Naive thymus-derived CD8-positive, alpha-beta T cell (primary cell): ENCODE data around the gene TRMT2B. TPM values are rescaled to one million over a fixed set of nuclear protein-coding genes. Genes with fewer than 3 reads are reported as not detected.
A peak's percentile ranks its signal among the peaks of the same experiment; 100 is the strongest.
"Not testable (repeated sequence)": the region's sequence is repeated elsewhere in the genome, so short reads cannot be mapped to it uniquely, and the experiment has no call there.

ENCODE experiments used
- ATAC-seq, 2 donors: fragments of 150-1000 bp; cut with Tn5 transposase in 1 of 2; sonication (Bioruptor Pico), chemical (Tn5 transposase) in 1 of 2; 1 replicate in 1 of 2; 2 replicates in 1 of 2; pipeline ENCODE4 v1.10.0; 2021; ENCODE audit warnings: mild to moderate bottlenecking in 2 of 2, moderate library complexity in 2 of 2
- POLR2A ChIA-PET: fragments of 350-600 bp; sonication (Branson Sonifier 250); formaldehyde crosslinking; loops from one replicate; lab custom pipeline; 2021; ENCODE audit warnings: antibody characterized with exemption; lab: Charles Lee
- DNase-seq, 10 donors: peaks; one replicate each; pipeline versions ENCODE4 v3.0.0 to v3.0.0-alpha.2; 2020 to 2022
- H3K27ac Mint-ChIP-seq, 10 donors: one replicate each; pipeline ENCODE4 v1.8.0; 2020 to 2022; ENCODE audit warnings: mild to moderate bottlenecking in 10 of 10, mixed read lengths in 10 of 10, moderate library complexity in 4 of 10, inconsistent platforms in 1 of 10
- H3K27me3 Mint-ChIP-seq, 5 donors: one replicate each; pipeline ENCODE4 v1.8.0; 2021 to 2022; ENCODE audit warnings: mixed read lengths in 5 of 5
- H3K36me3 Mint-ChIP-seq, 3 donors: one replicate each; pipeline ENCODE4 v1.8.0; 2020 to 2022; ENCODE audit warnings: mixed read lengths in 3 of 3, mild to moderate bottlenecking in 2 of 3, inconsistent platforms in 1 of 3
- H3K4me1 Mint-ChIP-seq, 4 donors: one replicate each; pipeline ENCODE4 v1.8.0; 2021 to 2022; ENCODE audit warnings: mixed read lengths in 4 of 4
- H3K4me3 Mint-ChIP-seq, 10 donors: one replicate each; pipeline ENCODE4 v1.8.0; 2020 to 2022; ENCODE audit warnings: mild to moderate bottlenecking in 10 of 10, mixed read lengths in 10 of 10, moderate library complexity in 6 of 10, inconsistent platforms in 1 of 10
- H3K9me3 Mint-ChIP-seq, 9 donors: one replicate each; pipeline ENCODE4 v1.8.0; 2020 to 2022; ENCODE audit warnings: mixed read lengths in 9 of 9, mild to moderate bottlenecking in 3 of 9, inconsistent platforms in 1 of 9, moderate library complexity in 1 of 9
- polyA plus RNA-seq, 3 donors: library from polyadenylated mRNA; unstranded; fragments of 300-500 nt; fragmentation: Illumina TruSeq; gene quantifications; one replicate each; pipeline ENCODE4 v1.2.3, GENCODE V29; 2021
- total RNA-seq, 8 experiments: library from RNA in 2 of 8; stranded (reverse) in 2 of 8; gene quantifications; one replicate each; pipeline ENCODE4 v1.2.3 and lab custom pipeline; 2021 to 2026

The TRMT2B gene
- total and polyA plus RNA-seq, 5 experiments from 2014 or later: 42.0 to 53.9 (median 49.1) TPM

DNA sequence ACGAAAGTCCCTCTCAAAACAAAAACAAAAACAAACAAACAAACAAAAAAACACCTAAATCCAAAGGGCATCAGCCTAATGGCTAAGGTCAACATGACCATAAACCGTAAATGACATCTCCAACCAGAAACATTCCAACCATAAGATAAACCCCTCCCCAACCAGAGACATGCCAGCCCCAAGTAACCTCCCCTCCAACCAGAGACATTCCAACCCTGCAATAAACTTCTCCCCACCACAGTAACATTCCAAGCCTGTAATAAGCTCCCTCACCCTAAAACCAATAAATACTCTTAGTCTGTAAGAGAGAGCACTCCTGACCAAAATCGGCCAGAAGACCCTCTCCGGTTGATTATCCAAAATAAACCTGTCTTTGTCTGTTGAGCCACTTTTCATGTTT lies 4.6 kb upstream of the TRMT2B start:
- H3K4me1 Mint-ChIP-seq: peaks cover 0 to 10% (median 3%) of the 10 kb centered on the region in 4 donors
- ATAC-seq, H3K27ac Mint-ChIP-seq, H3K27me3 Mint-ChIP-seq, H3K4me3 Mint-ChIP-seq, H3K9me3 Mint-ChIP-seq, POLR2A ChIA-PET, H3K36me3 Mint-ChIP-seq, DNase-seq: not testable (repeated sequence)

DNA sequence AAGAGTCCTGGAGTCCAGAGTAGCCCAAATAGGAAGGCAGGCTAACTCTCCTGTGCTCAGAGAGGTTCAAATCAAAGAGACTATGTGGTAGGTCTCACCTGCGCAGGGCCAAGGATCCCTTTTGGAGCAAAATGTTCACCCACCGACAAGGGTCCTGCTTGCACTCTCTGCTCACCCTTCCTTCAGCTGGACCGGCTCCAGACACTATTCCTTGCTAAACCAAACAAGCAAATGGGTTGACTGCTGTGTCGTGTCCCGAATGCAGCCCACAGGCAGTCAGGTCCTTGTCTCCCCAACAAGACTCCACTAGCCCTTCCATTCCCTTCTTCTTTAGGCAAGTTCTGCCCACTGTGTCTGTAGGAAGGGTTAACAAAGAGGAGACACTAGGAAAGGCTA lies 760 bp downstream of the TRMT2B start:
- Mint-ChIP-seq H3K27me3 (no peaks in the 10 kb centered on the region), H3K9me3 (no peaks in the 10 kb centered on the region), H3K36me3 (peaks cover 4 to 20% (median 7%) of the 10 kb centered on the region in 3 donors), H3K4me1 (peaks cover 3 to 39% (median 35%) of the 10 kb centered on the region in 4 donors), H3K4me3 (peak overlapping the region; percentile 83 to 96 (median 90)), H3K27ac (peak overlapping the region; percentile 92 to 99 (median 98))
- ATAC-seq (no peak), DNase-seq (no peak)
- POLR2A ChIA-PET: interaction anchor here (0.7 to 0.9 kb wide), 2 partner anchors 13 to 230 kb away, joined by 4 to 9 read pairs; no protein-coding TSS in a partner anchor

DNA sequence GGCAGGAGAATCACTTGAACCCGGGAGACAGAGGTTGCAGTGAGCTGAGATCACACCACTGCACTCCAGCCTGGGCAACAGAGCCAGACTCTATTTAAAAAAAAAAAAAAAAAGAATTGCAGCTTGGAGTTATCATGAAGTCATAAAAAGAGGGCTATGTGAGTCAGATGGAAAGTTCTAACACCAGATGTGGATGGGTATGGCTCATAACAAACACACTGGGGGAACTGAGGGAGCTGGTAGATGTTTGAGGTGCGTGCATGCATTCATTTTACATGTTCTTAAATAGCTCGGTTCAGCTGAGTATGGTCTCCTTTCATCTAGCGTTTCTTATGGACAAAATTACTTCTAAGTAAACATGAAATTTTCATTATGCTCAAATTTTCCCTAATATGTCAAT lies 11.7 kb downstream of the TRMT2B start:
- H3K27me3 Mint-ChIP-seq: no peaks in the 10 kb centered on the region
- DNase-seq (no peak), ATAC-seq (no peak)
- POLR2A ChIA-PET: no interaction called here
- peaks cover 6 to 70% (median 9%) of the 10 kb centered on the region in 3 donors for H3K36me3 Mint-ChIP-seq
- no peak overlapping the region for H3K4me3 Mint-ChIP-seq
- H3K27ac Mint-ChIP-seq: no peak overlapping the region
- no peaks in the 10 kb centered on the region for H3K9me3 Mint-ChIP-seq
- peaks cover 2 to 14% (median 6%) of the 10 kb centered on the region in 4 donors for H3K4me1 Mint-ChIP-seq

DNA sequence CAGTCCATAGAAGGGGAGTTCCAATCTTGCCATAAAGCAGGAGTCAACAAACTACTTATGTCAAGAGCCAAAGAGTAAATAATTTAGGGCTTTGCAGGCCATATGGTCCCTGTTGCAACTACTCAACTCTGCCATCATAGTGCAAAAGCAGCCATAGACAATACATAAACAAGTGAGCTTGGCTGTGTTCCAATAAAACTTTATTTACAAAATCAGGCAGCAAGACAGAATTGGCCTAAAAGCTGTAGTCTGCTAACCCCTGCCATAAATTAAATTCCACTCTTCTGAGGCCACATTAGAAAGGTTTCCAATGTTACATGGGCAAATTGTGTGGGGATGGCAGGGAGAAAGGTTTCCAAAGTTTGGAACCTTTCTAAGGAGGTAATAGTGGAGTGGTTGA lies 14.7 kb downstream of the TRMT2B start:
- Mint-ChIP-seq H3K36me3 (peaks cover 4 to 75% (median 5%) of the 10 kb centered on the region in 3 donors), H3K4me3 (no peak overlapping the region), H3K27me3 (no peaks in the 10 kb centered on the region), H3K4me1 (peaks cover 0 to 9% (median 0%) of the 10 kb centered on the region in 4 donors), H3K9me3 (no peaks in the 10 kb centered on the region), H3K27ac (peak overlapping the region in 3 of 10 donors; percentile 6 to 55 (median 31))
- DNase-seq: no peak
- no peak for ATAC-seq
- POLR2A ChIA-PET: no interaction called here

DNA sequence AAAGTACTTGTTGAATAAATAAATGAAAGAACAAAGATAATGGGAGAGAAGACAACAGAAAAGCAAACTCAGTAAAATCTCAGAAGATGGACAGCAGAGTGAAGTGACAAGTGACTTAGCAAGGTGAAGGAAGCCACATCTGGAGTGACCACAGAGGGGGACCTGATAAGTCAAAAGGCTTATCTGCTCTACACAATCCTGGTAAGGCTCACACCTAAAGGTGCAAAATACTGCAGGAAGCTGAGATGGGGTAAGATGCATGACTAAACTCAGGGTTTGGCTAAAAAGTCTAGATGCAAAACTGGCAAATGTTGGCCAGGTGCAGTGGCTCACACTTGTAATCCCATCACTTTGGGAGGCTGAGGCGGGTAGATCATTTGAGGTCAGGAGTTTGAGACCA lies 22.2 kb downstream of the TRMT2B start:
- Mint-ChIP-seq H3K9me3 (no peaks in the 10 kb centered on the region), H3K4me3 (no peak overlapping the region), H3K4me1 (peaks cover 11 to 20% (median 17%) of the 10 kb centered on the region in 4 donors), H3K36me3 (peaks cover 8 to 80% (median 19%) of the 10 kb centered on the region in 3 donors), H3K27me3 (no peaks in the 10 kb centered on the region), H3K27ac (peak overlapping the region in 1 of 10 donors; percentile 25)
- POLR2A ChIA-PET: no interaction called here
- DNase-seq: no peak
- no peak for ATAC-seq

DNA sequence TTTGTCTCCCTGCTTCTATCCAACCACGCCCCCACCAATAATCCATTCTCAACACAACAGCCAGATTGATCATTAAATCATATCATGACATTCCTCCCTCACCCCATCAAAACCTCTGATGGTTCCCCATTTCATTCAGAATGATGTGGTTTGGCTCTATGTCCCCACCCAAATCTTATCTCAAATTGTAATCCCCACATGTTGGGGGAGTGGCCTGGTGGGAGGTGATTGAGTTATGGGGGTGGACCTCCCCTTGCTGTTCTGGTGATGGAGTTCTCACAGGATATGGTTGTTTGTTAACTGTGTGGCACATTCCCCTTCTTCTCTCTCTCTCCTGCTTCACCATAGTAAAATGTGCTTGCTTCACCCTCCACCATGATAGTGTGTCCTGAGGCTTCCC lies 23.3 kb downstream of the TRMT2B start:
- peaks cover 8 to 77% (median 19%) of the 10 kb centered on the region in 3 donors for H3K36me3 Mint-ChIP-seq
- H3K27me3 Mint-ChIP-seq: no peaks in the 10 kb centered on the region
- H3K27ac Mint-ChIP-seq: peak overlapping the region in 4 of 10 donors; percentile 1 to 46 (median 38)
- H3K4me1 Mint-ChIP-seq: peaks cover 11 to 20% (median 17%) of the 10 kb centered on the region in 4 donors
- H3K4me3 Mint-ChIP-seq: peak overlapping the region in 1 of 10 donors; percentile 39
- no peaks in the 10 kb centered on the region for H3K9me3 Mint-ChIP-seq
- ATAC-seq (no peak), DNase-seq (no peak)
- POLR2A ChIA-PET: no interaction called here

DNA sequence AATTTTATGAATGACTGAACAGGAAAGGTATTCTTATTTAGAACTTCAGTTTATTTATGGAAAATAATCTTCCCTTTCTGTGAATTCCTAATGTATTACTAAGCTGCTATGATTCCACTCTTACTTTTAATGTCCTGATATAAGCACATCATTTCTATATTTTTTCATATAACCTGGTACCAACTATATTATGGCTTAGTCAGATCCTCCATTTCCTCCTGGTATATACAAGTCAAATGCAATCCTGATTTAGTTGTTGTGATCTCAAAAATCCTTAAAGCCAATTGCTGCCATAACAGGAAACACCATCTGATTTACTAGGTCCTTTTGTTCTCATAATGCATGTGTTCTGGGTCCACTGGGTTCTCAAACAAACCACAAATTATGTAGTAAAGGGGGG lies 26.8 kb downstream of the TRMT2B start:
- POLR2A ChIA-PET: no interaction called here
- no peak overlapping the region for H3K4me3 Mint-ChIP-seq
- peaks cover 12 to 22% (median 17%) of the 10 kb centered on the region in 4 donors for H3K4me1 Mint-ChIP-seq
- H3K36me3 Mint-ChIP-seq: peaks cover 16 to 83% (median 29%) of the 10 kb centered on the region in 3 donors
- H3K27me3 Mint-ChIP-seq: no peaks in the 10 kb centered on the region
- DNase-seq (no peak), ATAC-seq (no peak)
- no peaks in the 10 kb centered on the region for H3K9me3 Mint-ChIP-seq
- H3K27ac Mint-ChIP-seq: peak overlapping the region in 1 of 10 donors; percentile 63

DNA sequence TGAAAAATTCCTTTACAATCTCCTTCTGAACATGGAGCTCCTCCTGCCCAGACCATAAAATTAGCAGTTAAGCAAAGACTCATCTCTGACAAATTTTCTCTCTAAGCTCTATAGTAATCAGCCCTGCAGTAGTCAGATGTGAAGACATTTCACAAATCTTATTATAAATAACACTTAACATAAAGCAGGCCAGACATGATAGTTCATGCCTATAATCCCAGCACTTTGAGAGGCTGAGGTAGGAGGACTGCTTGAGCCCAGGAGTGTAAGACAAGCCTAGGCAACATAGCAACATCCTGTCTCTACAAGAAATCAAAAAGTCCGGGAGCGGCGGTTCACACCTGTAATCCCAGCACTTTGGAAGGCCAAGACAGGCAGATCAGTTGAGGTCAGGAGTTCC lies 29.9 kb downstream of the TRMT2B start:
- peaks cover 3 to 10% (median 6%) of the 10 kb centered on the region in 4 donors for H3K4me1 Mint-ChIP-seq
- no peaks in the 10 kb centered on the region for H3K27me3 Mint-ChIP-seq
- no peak overlapping the region for H3K27ac Mint-ChIP-seq
- no peak overlapping the region for H3K4me3 Mint-ChIP-seq
- H3K9me3 Mint-ChIP-seq: no peaks in the 10 kb centered on the region
- DNase-seq: no peak
- H3K36me3 Mint-ChIP-seq: peaks cover 12 to 79% (median 18%) of the 10 kb centered on the region in 3 donors
- ATAC-seq: no peak
- POLR2A ChIA-PET: no interaction called here

DNA sequence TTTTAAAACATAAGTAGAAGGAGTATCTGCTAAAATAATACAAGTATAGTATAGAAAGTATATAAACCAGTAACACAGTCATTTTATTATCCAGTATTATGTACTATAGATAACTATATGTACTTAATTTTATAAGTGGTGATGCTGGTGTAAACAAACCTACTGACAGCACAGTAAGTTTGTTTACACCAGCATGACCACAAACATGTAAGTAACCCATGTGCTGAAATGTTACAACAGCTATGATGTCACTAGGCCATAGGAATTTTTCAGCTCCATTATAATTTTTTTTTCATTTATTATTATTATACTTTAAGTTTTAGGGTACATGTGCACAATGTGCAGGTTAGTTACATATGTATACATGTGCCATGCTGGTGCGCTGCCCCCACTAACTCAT lies 39.9 kb downstream of the TRMT2B start:
- H3K4me1 Mint-ChIP-seq: not testable (repeated sequence)

DNA sequence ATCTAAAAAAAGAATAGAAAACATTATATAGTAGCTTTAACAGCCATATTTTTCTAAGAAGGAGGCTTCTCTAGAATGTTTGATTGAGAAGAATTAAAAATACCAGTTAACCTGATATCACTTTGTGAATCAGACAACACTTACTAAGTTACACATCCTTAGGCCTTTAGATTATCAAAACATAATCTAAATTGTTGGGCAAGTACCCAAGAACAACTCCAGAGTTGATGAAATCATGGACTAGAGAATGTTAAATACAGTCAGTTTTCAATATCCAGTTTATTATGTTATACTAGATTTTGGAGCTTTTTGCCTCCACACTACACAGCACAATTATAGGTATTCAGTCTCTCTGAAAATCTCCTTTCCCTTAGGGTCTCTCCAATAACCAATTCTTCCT lies 42.8 kb downstream of the TRMT2B start:
- peaks cover 0 to 68% (median 11%) of the 10 kb centered on the region in 3 donors for H3K36me3 Mint-ChIP-seq
- no peak overlapping the region for H3K4me3 Mint-ChIP-seq
- ATAC-seq (no peak), DNase-seq (no peak)
- no peaks in the 10 kb centered on the region for H3K9me3 Mint-ChIP-seq
- peaks cover 0 to 1% (median 0%) of the 10 kb centered on the region in 4 donors for H3K4me1 Mint-ChIP-seq
- POLR2A ChIA-PET: no interaction called here
- no peak overlapping the region for H3K27ac Mint-ChIP-seq
- no peaks in the 10 kb centered on the region for H3K27me3 Mint-ChIP-seq

More for the DNA sequence above, 39.9 kb downstream of the TRMT2B start:
- H3K4me3 Mint-ChIP-seq, DNase-seq, POLR2A ChIA-PET, ATAC-seq, H3K9me3 Mint-ChIP-seq, H3K27ac Mint-ChIP-seq, H3K27me3 Mint-ChIP-seq: not testable (repeated sequence)
- peaks cover under 1 to 64% (median 16%) of the 10 kb centered on the region in 3 donors for H3K36me3 Mint-ChIP-seq

DNA sequence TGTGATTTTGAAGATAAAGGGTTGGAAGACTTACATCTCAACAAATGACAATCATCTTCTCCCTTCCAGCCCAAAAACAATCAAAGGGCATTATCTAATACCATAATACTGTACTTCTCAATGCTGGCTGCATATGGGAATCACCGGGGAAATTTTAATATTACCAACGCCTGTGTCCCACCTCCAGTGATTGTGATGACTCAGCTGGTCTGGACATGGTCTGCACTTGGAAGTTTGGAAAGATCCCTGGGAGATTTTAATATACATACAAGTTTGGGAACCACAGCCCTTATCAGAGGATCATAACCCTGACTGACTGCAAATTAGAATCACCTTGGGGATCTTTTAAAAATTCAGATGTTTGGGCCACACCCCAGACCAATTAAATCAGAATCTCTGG lies 52.5 kb downstream of the TRMT2B start:
- no peaks in the 10 kb centered on the region for H3K4me1 Mint-ChIP-seq
- POLR2A ChIA-PET: no interaction called here
- no peak overlapping the region for H3K27ac Mint-ChIP-seq
- H3K4me3 Mint-ChIP-seq: no peak overlapping the region
- ATAC-seq (no peak), DNase-seq (no peak)
- no peaks in the 10 kb centered on the region for H3K27me3 Mint-ChIP-seq
- no peaks in the 10 kb centered on the region for H3K9me3 Mint-ChIP-seq
- H3K36me3 Mint-ChIP-seq: peaks cover 0 to 59% (median 2%) of the 10 kb centered on the region in 3 donors

DNA sequence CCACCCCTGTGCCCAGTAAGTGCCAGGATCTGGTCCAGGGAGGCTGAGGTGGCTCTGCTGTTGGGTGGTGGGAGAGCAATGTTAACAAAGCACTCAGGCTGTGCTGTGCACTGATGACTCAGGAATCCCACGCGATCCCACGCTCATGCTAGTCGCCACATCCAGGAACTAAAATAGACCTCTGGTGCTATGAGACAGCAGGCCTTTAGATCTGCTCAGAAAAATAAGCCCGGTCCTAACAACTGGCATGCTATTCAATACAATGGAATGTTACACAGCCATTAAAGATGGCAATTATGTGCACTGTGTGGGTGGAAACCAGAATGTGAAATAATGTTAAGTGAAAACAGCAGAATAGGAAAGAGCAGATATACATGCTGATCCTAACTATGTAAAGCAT lies 56.4 kb downstream of the TRMT2B start:
- Mint-ChIP-seq H3K4me1 (no peaks in the 10 kb centered on the region), H3K36me3 (peaks cover 0 to 44% (median 6%) of the 10 kb centered on the region in 3 donors), H3K27me3 (no peaks in the 10 kb centered on the region), H3K27ac (no peak overlapping the region), H3K4me3 (no peak overlapping the region), H3K9me3 (no peaks in the 10 kb centered on the region)
- DNase-seq (no peak), ATAC-seq (no peak)
- POLR2A ChIA-PET: no interaction called here

DNA sequence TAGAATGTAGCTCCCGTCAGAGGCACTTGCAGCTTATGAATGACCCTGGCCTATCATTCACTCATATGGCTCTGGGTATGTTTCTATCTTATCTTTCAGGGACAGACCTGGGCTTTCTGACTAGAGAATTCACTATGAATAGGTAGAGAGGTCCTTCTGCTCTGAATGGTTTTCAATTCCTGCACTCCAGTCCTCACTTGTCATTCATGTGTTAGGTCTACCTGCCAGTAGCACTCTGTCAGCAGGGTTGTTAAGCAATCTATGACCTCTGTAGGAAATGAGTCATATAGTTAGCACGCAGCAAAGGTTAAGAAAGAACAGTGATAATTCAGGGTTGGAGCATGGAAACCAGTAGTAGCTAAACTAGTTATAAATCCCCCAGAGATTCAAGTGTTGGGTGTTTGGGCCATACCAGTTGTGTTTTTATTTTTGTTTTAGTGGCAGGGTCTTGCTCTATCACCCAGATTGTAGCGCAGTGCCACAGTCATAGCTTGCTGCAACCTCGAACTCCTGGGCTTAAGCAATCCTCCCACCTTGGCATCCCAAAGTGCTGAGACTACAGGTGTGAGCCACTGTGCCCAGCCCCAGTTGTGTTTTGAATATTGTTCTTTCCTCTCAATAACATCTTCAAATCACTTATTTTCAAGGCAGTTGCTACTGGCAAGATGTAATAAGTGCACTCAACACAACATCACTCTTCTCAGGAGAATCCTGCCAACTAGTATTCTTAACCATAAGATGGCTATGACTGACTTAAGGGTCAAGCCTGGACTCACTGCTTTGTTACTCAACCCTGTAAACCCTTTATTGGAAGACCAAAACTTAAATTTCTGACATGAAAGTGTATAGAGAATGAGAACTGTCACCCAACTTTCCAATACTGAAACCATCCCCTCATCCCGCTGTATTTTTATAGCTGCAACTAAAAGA lies 57.3 kb downstream of the TRMT2B start:
- Mint-ChIP-seq H3K9me3 (peaks cover 0 to 1% (median 0%) of the 10 kb centered on the region in 9 donors), H3K4me3 (no peak overlapping the region), H3K27me3 (no peaks in the 10 kb centered on the region), H3K36me3 (peaks cover 0 to 44% (median 8%) of the 10 kb centered on the region in 3 donors), H3K27ac (peak overlapping the region in 1 of 10 donors; percentile 12), H3K4me1 (peaks cover 0 to 1% (median 0%) of the 10 kb centered on the region in 4 donors)
- POLR2A ChIA-PET: no interaction called here
- DNase-seq: no peak
- ATAC-seq: no peak
